NT2/D1 (cell line): Measurements from ENCODE around the gene CLK1.
A peak's percentile ranks its signal among the peaks of the same experiment; 100 is the strongest.
"Not testable (repeated sequence)": the region's sequence is repeated elsewhere in the genome, so short reads cannot be mapped to it uniquely, and the experiment has no call there.

ENCODE experiments used
- DNase-seq: peaks from one replicate; pipeline ENCODE4 v3.0.0-alpha.2; 2011; ENCODE audit warnings: low read depth, low spot score
- H3K27me3 ChIP-seq: 2 replicates; pipeline ENCODE4 v1.6.0; 2011; ENCODE audit warnings: mild to moderate bottlenecking; ENCODE audit not compliant: insufficient read length, insufficient read depth
- H3K36me3 ChIP-seq: 2 replicates; pipeline ENCODE4 v1.6.1; 2011; ENCODE audit warnings: mild to moderate bottlenecking, low read length, mixed read lengths; ENCODE audit not compliant: insufficient read depth, insufficient read length
- H3K4me1 ChIP-seq: 2 replicates; pipeline ENCODE4 v1.5.1; 2011; ENCODE audit not compliant: insufficient read depth, insufficient read length
- H3K4me3 ChIP-seq: 2 replicates; pipeline ENCODE4 v1.5.1; 2011; ENCODE audit warnings: low read depth; ENCODE audit not compliant: insufficient read length
- H3K9ac ChIP-seq: 2 replicates; pipeline ENCODE4 v1.6.0; 2011; ENCODE audit warnings: low read depth; ENCODE audit not compliant: insufficient read length
- H3K9me3 ChIP-seq: 2 replicates; pipeline ENCODE4 v1.5.1; 2011; ENCODE audit warnings: mild to moderate bottlenecking, low read length; ENCODE audit not compliant: insufficient read depth
- SUZ12 ChIP-seq: IDR thresholded peaks from 2 replicates; pipeline ENCODE4 v1.6.1; 2011; ENCODE audit not compliant: insufficient read length, insufficient read depth; ENCODE audit errors: extremely low read depth
- YY1 ChIP-seq: IDR thresholded peaks from 2 replicates; pipeline ENCODE4 v1.6.1; 2011; ENCODE audit not compliant: insufficient read length, insufficient read depth
- ZNF274 ChIP-seq: IDR thresholded peaks from 2 replicates; pipeline ENCODE4 v1.6.1; 2011; ENCODE audit warnings: mild to moderate bottlenecking, low read depth, low read length

CLK1 gene

DNA sequence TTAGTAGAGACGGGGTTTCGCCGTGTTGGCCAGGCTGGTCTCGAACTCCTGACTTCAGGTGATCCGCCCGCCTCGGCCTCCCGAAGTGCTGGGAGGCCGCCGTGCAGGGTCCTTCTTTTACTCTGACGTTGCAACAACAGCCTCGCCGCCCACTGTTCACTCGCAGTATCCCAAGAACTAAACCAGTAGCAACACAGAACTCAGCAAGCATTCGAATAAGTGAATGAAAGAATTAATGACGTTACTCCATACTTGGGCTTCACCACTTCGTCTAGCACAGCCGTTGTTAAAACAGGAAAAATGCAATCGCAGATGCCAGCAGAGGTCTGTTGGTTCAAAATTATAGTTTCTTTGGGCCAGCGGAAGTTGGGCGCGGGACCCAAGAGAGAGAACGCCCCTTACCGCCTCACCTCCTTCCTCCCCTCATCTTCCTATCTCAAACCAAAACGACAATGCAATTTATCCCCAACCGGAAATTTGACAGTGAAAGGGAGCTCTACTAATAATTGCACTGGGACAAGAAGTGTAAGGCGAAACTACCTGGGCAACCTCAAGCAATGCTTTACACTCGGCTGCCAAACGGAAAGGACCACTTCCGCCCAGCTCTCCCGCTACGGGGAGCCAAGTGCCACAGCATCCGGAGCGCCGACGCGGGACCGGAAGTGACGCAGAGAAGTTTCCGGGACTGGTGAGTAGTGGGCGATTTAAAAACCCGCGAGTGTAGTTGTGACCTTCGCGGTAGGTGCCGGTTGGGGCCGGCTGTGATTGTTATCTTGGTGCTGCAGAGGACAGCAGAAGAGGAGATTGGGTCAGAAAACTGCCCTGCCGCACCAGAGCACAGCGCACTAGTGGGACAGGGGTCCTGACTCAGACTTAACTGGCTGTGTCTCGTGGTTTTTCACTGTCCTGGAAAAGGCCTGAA is 24.5 kb upstream of the CLK1 start, which contains the start of the genes NIF3L1 and PPIL3:
NIF3L1 (plus strand) TSS at position 668 of the 922 bp plus-strand sequence. CDS start 2,573 bp downstream, outside the sequence.
PPIL3 (minus strand) TSS at position 374 of the 922 bp plus-strand sequence. CDS start 1,462 bp downstream, outside the sequence.
- no peaks in the 10 kb centered on the region for H3K27me3 ChIP-seq
- H3K4me3 ChIP-seq: peak within 1 kb of the TSS; percentile 98
- H3K9ac ChIP-seq: peak within 1 kb of the TSS; percentile 98
- no peaks in the 10 kb centered on the region for H3K9me3 ChIP-seq
- H3K36me3 ChIP-seq: peaks cover 44% of the 10 kb centered on the region
- TF ChIP-seq ZNF274 (no peak), YY1 (no peak), SUZ12 (no peak)
- peak; percentile 97 for DNase-seq
- no peaks in the 10 kb centered on the region for H3K4me1 ChIP-seq

DNA sequence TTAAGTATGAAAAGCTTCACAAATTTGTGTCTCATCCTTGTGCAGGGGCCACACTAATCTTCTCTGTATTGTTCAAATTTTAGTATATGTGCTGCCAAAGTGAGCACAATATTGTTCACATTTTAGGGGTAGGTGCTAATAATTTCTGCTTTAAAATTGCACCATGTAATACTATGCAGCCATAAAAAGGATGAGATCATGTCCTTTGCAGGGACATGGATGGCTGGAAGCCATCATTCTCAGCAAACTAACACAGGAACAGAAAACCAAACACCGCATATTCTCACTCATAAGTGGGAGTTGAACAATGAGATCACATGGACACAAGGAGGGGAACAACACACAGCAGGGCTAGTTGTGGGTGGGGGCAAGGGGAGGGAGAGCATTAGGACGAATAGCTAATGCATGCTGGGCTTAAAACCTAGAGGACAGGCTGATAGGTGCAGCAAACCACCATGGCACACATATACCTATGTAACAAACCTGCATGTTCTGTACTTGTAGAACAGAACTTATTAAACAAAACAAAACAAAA is 17.3 kb upstream of the CLK1 start:
- not testable (repeated sequence) for H3K9ac ChIP-seq, H3K27me3 ChIP-seq
- peaks cover 68% of the 10 kb centered on the region for H3K36me3 ChIP-seq

DNA sequence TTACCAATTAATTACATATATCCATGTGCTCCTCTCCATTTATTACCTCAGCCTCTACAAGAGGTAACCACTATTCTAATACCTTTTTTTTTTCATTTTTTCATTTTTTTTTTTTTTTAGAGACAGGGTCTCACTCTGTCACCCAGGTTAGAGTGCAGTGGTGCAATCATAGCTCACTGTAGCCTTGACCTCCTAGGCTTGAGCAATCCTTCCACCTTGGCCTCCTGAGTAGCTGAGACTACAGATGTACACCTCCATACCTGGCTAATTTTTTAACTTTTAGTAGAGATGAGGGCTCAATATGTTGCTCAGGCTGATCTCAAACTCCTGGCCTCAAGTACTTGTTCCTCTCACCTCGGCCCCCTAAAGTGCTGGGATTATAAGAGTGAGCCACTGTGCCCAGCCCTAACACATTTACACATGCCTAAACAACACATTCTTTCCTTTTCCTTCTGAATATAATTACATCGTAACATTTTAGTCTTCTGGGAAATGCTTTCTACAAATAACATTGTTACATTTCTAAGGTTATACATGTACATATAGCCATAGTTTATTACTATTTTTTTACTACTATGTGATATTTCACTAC is 13.9 kb upstream of the CLK1 start:
- Histone ChIP-seq H3K4me3 (no peak overlapping the region), H3K9me3 (no peaks in the 10 kb centered on the region), H3K27me3 (no peaks in the 10 kb centered on the region), H3K4me1 (no peaks in the 10 kb centered on the region), H3K9ac (no peak overlapping the region), H3K36me3 (peaks cover 65% of the 10 kb centered on the region)
- no peak for DNase-seq
- TF ChIP-seq SUZ12: no peak
- no peak for TF ChIP-seq ZNF274
- TF ChIP-seq YY1: no peak

More for the DNA sequence above, 17.3 kb upstream of the CLK1 start:
- DNase-seq, H3K4me3 ChIP-seq, H3K9me3 ChIP-seq, H3K4me1 ChIP-seq: not testable (repeated sequence)

DNA sequence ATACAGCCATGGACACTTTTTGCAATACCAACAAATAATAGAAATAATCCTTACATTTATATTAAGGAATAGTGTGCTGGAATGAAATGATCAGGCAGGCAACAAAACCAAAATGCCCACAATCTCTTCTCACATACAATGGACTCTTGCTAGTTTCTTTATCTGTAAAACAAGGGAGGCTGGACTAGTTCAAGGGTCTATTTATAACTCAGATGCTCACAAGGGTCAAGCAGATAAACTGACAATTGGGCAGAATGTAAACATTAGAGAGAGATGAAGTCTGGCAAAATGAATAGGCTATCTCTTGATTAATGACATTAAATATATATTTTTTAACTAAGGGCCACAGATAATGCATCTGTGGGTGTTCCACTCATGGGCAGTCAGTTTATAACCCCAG is 13.0 kb upstream of the CLK1 start:
- H3K4me3 ChIP-seq: no peak overlapping the region
- TF ChIP-seq ZNF274 (no peak), YY1 (no peak), SUZ12 (no peak)
- H3K4me1 ChIP-seq: no peaks in the 10 kb centered on the region
- no peaks in the 10 kb centered on the region for H3K27me3 ChIP-seq
- H3K9ac ChIP-seq: no peak overlapping the region
- no peaks in the 10 kb centered on the region for H3K9me3 ChIP-seq
- peaks cover 69% of the 10 kb centered on the region for H3K36me3 ChIP-seq
- DNase-seq: no peak

DNA sequence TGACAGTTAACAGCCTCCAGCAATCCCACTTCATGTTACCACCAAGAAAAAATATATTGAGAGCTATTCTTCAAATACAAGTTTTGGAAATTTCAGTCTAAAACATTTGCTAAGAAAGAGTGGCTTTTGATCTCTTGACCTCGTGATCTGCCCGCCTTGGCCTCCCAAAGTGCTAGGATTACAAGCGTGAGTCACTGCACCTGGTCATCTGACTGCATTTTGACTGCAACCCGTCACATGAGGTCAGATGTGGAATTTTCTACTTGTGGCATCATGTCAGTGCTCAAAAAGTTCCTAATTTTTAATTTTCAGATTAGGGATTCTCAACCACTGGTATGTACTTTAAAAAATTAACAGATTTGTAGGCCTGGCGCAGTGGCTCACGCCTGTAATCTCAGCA is 9.1 kb upstream of the CLK1 start:
- no peak for DNase-seq
- H3K36me3 ChIP-seq: peaks cover 55% of the 10 kb centered on the region
- no peaks in the 10 kb centered on the region for H3K4me1 ChIP-seq
- TF ChIP-seq YY1 (no peak), SUZ12 (no peak), ZNF274 (no peak)
- no peaks in the 10 kb centered on the region for H3K27me3 ChIP-seq
- no peak overlapping the region for H3K9ac ChIP-seq
- H3K4me3 ChIP-seq: no peak overlapping the region
- H3K9me3 ChIP-seq: no peaks in the 10 kb centered on the region

DNA sequence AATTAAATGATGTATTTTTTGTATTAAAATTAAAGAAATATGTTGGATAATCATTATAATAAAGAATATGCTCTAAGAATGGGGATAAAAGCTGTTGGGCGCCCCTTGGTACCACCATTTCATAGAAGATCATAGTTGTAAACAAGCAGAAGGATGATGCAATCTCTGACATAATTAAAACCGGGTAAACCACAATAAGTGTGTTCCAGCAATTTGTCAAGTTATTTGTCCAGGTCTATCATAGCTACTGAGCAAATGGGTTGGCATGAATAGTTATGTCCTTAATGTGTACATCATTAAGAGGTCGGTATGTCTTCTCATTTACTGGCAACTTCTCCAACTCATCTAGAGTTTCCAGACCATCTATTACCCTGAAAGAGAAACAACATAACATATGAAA is 6.7 kb upstream of the CLK1 start:
- Histone ChIP-seq H3K4me1 (no peaks in the 10 kb centered on the region), H3K27me3 (no peaks in the 10 kb centered on the region), H3K36me3 (peaks cover 40% of the 10 kb centered on the region), H3K4me3 (no peak overlapping the region), H3K9ac (no peak overlapping the region), H3K9me3 (no peaks in the 10 kb centered on the region)
- no peak for DNase-seq
- TF ChIP-seq YY1 (no peak), ZNF274 (no peak), SUZ12 (no peak)

DNA sequence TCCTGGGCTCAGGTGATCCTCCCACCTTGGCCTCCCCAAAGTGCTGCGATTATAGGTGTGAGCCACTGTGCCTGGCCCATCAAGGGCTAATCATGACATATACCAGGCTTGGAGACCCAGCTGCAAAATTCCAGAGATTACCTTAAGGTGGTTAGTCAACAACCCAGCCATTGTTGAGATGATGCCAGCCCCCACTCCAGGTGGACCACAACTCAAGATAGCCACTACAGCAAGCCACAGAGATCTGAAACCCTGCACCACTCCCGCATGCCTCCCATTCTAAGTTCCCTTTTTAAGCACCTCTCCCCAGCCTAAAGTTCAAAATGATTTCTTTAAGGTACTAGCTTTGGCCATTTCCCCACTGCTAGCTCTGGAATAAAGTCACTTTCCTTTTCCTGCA is 4.6 kb upstream of the CLK1 start:
- Histone ChIP-seq H3K4me1 (no peaks in the 10 kb centered on the region), H3K36me3 (peaks cover 29% of the 10 kb centered on the region), H3K9ac (no peak overlapping the region), H3K4me3 (no peak overlapping the region), H3K9me3 (no peaks in the 10 kb centered on the region), H3K27me3 (no peaks in the 10 kb centered on the region)
- TF ChIP-seq YY1: no peak
- TF ChIP-seq SUZ12: no peak
- no peak for TF ChIP-seq ZNF274
- no peak for DNase-seq
